Measurements from ENCODE around the gene CACNA1C. TPM values are rescaled to one million over a fixed set of nuclear protein-coding genes. Genes with fewer than 3 reads are reported as not detected.

The CACNA1C gene
- total RNA-seq, 1 experiment from 2014 or later, result 1.1 TPM

- Histone ChIP-seq H4K20me1 (ENCODE audit: control insufficient read depth, insufficient read depth, insufficient read length) (no peaks in the 10 kb centered on the region), H3K4me1 (ENCODE audit: insufficient read depth, low read length) (no peaks in the 10 kb centered on the region), H3K79me1 (ENCODE audit: insufficient read depth, low read depth, low read length, poor library complexity, severe bottlenecking) (no peaks in the 10 kb centered on the region), H2BK120ac (ENCODE audit: low read depth, low read length, poor library complexity, severe bottlenecking) (no peak overlapping the region), H3K27ac (ENCODE audit: insufficient read length, low read depth, low read length) (no peak overlapping the region), H2AFZ (ENCODE audit: low read length) (no peak overlapping the region), H4K8ac (replicated peaks; ENCODE audit: insufficient read length, low read depth, low read length) (no peak overlapping the region), H3K9ac (ENCODE audit: extremely low read depth, insufficient read length, low read length) (no peak overlapping the region), H2BK20ac (ENCODE audit: low read depth, low read length, poor library complexity, severe bottlenecking) (no peak overlapping the region), H3K23me2 (ENCODE audit: insufficient read length, low read depth, low read length, poor library complexity, severe bottlenecking) (no peaks in the 10 kb centered on the region), H3K23ac (ENCODE audit: insufficient read length, low read depth, low read length) (no peak overlapping the region), H3K27me3 (ENCODE audit: insufficient read depth, low read length) (no peaks in the 10 kb centered on the region), H2BK5ac (ENCODE audit: insufficient read length, low read length) (no peak overlapping the region), H3K18ac (ENCODE audit: insufficient read length, low read depth, low read length) (no peak overlapping the region), H4K5ac (ENCODE audit: insufficient read length, low read depth, low read length) (no peak overlapping the region), H2AK5ac (ENCODE audit: insufficient read length, low read length) (no peak overlapping the region), H3K56ac (ENCODE audit: insufficient read length, low read depth, low read length) (no peak overlapping the region), H3K14ac (ENCODE audit: insufficient read depth, low read length) (no peak overlapping the region), H3K79me2 (ENCODE audit: insufficient read depth, low read length) (no peaks in the 10 kb centered on the region), H3K4ac (ENCODE audit: low read depth, low read length) (no peak overlapping the region), H4K91ac (ENCODE audit: insufficient read length, low read depth, low read length) (no peak overlapping the region), H2BK15ac (ENCODE audit: low read depth, low read length) (no peak overlapping the region), H3T11ph (ENCODE audit: low read length) (no peak overlapping the region), H3K9me3 (ENCODE audit: control insufficient read depth, low read depth, low read length) (no peaks in the 10 kb centered on the region), H2BK12ac (ENCODE audit: insufficient read length, low read depth, low read length) (no peak overlapping the region), H3K4me2 (ENCODE audit: insufficient read depth, insufficient read length, low read length) (no peak overlapping the region)
- Mint-ChIP-seq H3K27me3 (ENCODE audit: low read depth) (no peaks in the 10 kb centered on the region; the same call in 1 of the 2 replicates), H3K4me1 (peaks cover 0 to 11% of the 10 kb centered on the region in 2 experiments; a peak in 3 of 4 replicates), H3K36me3 (ENCODE audit: insufficient read depth in 1 of 3, low read depth in 3 of 3) (no peaks in the 10 kb centered on the region), H3K9me3 (no peaks in the 10 kb centered on the region), H3K4me3 (no peak overlapping the region), H3K27ac (no peak overlapping the region)
- no peak for TF ChIP-seq CTCF (conservative IDR thresholded peaks at IDR 0.05)
- no CpG with 5 or more reads among the region's 8 CpGs for WGBS (ENCODE audit: extremely low coverage, insufficient read length, low lambda C conversion rate)
- no peak for DNase-seq
Measured at GRCh38 chr12:2226641-2227040, 173.9 kb downstream of the CACNA1C start.

Data from H9 (cell line).